ENCODE measurements around the gene SNX19.

DNA sequence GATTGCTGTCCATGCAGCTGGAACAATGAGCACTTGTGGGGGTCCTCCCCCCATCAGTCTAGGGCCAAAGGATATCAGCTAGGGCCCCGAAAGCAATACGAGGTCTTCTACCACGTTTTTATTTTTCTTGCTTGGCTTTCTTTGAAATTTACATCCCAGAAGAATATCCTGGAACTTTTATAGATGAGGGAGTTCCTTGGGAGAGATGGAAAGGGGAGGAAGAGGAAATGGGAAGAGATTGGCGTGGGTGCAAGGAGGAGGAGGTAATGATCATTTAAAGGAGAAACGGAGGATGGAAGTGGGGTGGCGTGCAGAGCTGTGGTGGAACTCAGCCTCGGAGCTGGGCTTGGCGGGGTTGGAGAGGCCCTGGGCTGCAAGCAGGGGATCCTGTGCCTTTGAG lies 90.3 kb downstream of the SNX19 start:
- TF ChIP-seq, protein P1, sequence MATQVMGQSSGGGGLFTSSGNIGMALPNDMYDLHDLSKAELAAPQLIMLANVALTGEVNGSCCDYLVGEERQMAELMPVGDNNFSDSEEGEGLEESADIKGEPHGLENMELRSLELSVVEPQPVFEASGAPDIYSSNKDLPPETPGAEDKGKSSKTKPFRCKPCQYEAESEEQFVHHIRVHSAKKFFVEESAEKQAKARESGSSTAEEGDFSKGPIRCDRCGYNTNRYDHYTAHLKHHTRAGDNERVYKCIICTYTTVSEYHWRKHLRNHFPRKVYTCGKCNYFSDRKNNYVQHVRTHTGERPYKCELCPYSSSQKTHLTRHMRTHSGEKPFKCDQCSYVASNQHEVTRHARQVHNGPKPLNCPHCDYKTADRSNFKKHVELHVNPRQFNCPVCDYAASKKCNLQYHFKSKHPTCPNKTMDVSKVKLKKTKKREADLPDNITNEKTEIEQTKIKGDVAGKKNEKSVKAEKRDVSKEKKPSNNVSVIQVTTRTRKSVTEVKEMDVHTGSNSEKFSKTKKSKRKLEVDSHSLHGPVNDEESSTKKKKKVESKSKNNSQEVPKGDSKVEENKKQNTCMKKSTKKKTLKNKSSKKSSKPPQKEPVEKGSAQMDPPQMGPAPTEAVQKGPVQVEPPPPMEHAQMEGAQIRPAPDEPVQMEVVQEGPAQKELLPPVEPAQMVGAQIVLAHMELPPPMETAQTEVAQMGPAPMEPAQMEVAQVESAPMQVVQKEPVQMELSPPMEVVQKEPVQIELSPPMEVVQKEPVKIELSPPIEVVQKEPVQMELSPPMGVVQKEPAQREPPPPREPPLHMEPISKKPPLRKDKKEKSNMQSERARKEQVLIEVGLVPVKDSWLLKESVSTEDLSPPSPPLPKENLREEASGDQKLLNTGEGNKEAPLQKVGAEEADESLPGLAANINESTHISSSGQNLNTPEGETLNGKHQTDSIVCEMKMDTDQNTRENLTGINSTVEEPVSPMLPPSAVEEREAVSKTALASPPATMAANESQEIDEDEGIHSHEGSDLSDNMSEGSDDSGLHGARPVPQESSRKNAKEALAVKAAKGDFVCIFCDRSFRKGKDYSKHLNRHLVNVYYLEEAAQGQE (IDR thresholded peaks at IDR 0.05; ENCODE audit: insufficient read depth in 1 of 2, low read depth in 2 of 2, low read length in 2 of 2): no peak
- TF ChIP-seq FOXP2 (optimal IDR thresholded peaks at IDR 0.05; ENCODE audit: borderline replicate concordance, extremely low read depth, extremely low read length, insufficient read depth): no peak

All from PFSK-1 (cell line).